H1 (cell line): Measurements from ENCODE around the gene TMEM243. TPM values are rescaled to one million over a fixed set of nuclear protein-coding genes. Genes with fewer than 3 reads are reported as not detected.
A peak's percentile ranks its signal among the peaks of the same experiment; 100 is the strongest.

Source experiments
- ASH2L ChIP-seq: fragments of 200-600, 300-600 bp; sonication (generic); IDR thresholded peaks from one replicate; pipeline ENCODE4 v1.7.1; 2017; ENCODE audit warnings: low read length
- ATF3 ChIP-seq: IDR thresholded peaks from 2 replicates; pipeline ENCODE4 v1.6.1; 2011; ENCODE audit warnings: low read depth, mild to moderate bottlenecking, low read length; ENCODE audit not compliant: insufficient read depth
- BACH1 ChIP-seq: IDR thresholded peaks from 2 replicates; pipeline ENCODE4 v1.6.1; 2012; ENCODE audit warnings: low read length, improper control_type of control experiment
- CBX8 ChIP-seq: fragments of 300-800, 300-1000 bp; sonication (generic); IDR thresholded peaks from 2 replicates; pipeline ENCODE4 v1.7.1; 2016; ENCODE audit warnings: low read depth, low read length, borderline replicate concordance
- CHD2 ChIP-seq: IDR thresholded peaks from 2 replicates; pipeline ENCODE4 v1.6.1; 2012; ENCODE audit warnings: low read length, improper control_type of control experiment
- JUN ChIP-seq: IDR thresholded peaks from 2 replicates; pipeline ENCODE4 v1.6.1; 2011; ENCODE audit warnings: low read depth, mild to moderate bottlenecking, improper control_type of control experiment, low read length
- JUND ChIP-seq: IDR thresholded peaks from 2 replicates; pipeline ENCODE4 v1.6.1; 2011; ENCODE audit warnings: mild to moderate bottlenecking, improper control_type of control experiment, low read length
- MAFK ChIP-seq: IDR thresholded peaks from 2 replicates; pipeline ENCODE4 v1.6.1; 2012; ENCODE audit warnings: low read depth, mild to moderate bottlenecking, improper control_type of control experiment, low read length
- RBBP5 ChIP-seq: IDR thresholded peaks from 2 replicates; pipeline ENCODE4 v1.7.1; 2012; ENCODE audit warnings: low read depth, mild to moderate bottlenecking, inconsistent platforms, low read length, moderate library complexity, borderline replicate concordance
- RXRA ChIP-seq: IDR thresholded peaks from 2 replicates; pipeline ENCODE4 v1.6.1; 2011; ENCODE audit warnings: low read depth, mild to moderate bottlenecking, low read length, moderate library complexity; ENCODE audit not compliant: insufficient read depth
- SAP30 ChIP-seq: fragments of 300-600 bp; sonication (generic); IDR thresholded peaks from 2 replicates; pipeline ENCODE4 v1.7.1; 2012; ENCODE audit warnings: low read length, moderate library complexity, mild to moderate bottlenecking, inconsistent platforms; ENCODE audit not compliant: insufficient read depth, insufficient replicate concordance
- SIN3A ChIP-seq, 2 experiments: IDR thresholded peaks in 1 of 2; conservative IDR thresholded peaks in 1 of 2; 2 replicates each; pipeline ENCODE4 v1.6.1; 2011 to 2012; ENCODE audit warnings: low read length in 2 of 2, improper control_type of control experiment in 1 of 2, low read depth in 1 of 2, mild to moderate bottlenecking in 1 of 2
- TAF1 ChIP-seq: IDR thresholded peaks from 2 replicates; pipeline ENCODE4 v1.6.1; 2011; ENCODE audit warnings: mild to moderate bottlenecking, low read depth, low read length
- TBP ChIP-seq: IDR thresholded peaks from 2 replicates; pipeline ENCODE4 v1.6.1; 2011; ENCODE audit warnings: low read depth, low read length, improper control_type of control experiment
- TCF12 ChIP-seq: IDR thresholded peaks from 2 replicates; pipeline ENCODE4 v1.6.1; 2011; ENCODE audit warnings: low read depth, mild to moderate bottlenecking, low read length
- ZNF274 ChIP-seq: IDR thresholded peaks from 2 replicates; pipeline ENCODE4 v1.7.0; 2012; ENCODE audit warnings: low read length, borderline replicate concordance; ENCODE audit errors: extremely low read depth
- polyA plus RNA-seq, 7 experiments: library from polyadenylated mRNA; depleted of rRNA in 3 of 7; stranded (reverse) in 5 of 7; unstranded in 2 of 7; fragments of >200 nt in 5 of 7; fragments of 200-250 nt in 2 of 7; gene quantifications; 1 replicate in 5 of 7; 2 replicates in 1 of 7; 4 replicates in 1 of 7; pipeline versions ENCODE4 v1.2.1 to v1.2.3, GENCODE V29; 2011 to 2013; ENCODE audit warnings: missing spikeins in 2 of 7, mixed read lengths in 2 of 7
- total RNA-seq: library from RNA; stranded (reverse); fragmentation: NEBNext Ultra II Directional; extraction: Animal tissue kit (Norgen Biotek cat#: 25700); gene quantifications from 2 replicates; pipeline ENCODE4 v1.2.1, GENCODE V29; 2021

TMEM243 gene
- total and polyA plus RNA-seq, 2 of the 8 experiments (the other 6 are each of a cell fraction or from before 2014, with no cell fraction given), result 23.7 to 27.6 TPM

GRCh38 chr7:87218796-87219544 is 562 bp downstream of the TMEM243 start (continued):
- TF ChIP-seq TBP (0 out of 2 replicates have a peak, but pooled peaks have one; percentile 10), TCF12 (no peak), BACH1 (no peak), JUND (no peak), SAP30 (peak; percentile 79), MAFK (no peak), TAF1 (peak; percentile 64; the same call in 1 of the 2 replicates), ASH2L (no peak), RBBP5 (no peak; the same call in 1 of the 2 replicates), RXRA (no peak), CBX8 (no peak), ATF3 (no peak), ZNF274 (no peak), JUN (no peak), SIN3A (conservative IDR thresholded peaks at IDR 0.05 in 1 of 2, IDR thresholded peaks at IDR 0.05 in 1 of 2; ENCODE audit: low read depth in 1 of 2, low read length in 2 of 2) (peak in 1 of 2 experiments; percentile 47; a peak in 1 of 4 replicates), CHD2 (no peak)
- TF ChIP-seq, all 59 proteins: peak for 6
